ENCODE results near the gene MAL. TPM values are rescaled to one million over a fixed set of nuclear protein-coding genes. Genes with fewer than 3 reads are reported as not detected.

The MAL gene
- total RNA-seq, 6 donors from 2014 or later = 3.7 to 13.0 (median 5.0) TPM; not detected in 1

DNA sequence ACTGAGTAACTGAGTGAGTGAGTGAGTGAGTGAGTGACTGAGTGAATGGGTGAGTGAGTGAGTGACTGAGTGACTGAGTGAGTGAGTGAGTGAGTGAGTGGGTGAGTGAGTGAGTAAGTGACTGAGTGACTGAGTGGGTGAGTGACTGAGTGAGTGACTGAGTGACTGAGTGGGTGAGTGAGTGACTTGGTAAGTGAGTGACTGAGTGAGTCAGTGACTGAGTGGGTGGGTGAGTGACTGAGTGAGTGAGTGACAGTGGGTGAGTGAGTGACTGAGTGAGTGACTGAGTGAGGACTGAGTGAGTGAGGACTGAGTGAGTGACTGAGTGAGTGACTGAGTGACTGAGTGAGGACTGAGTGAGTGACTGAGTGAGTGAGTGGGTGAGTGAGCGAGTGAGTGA, 13.9 kb downstream of the MAL start:
- Histone ChIP-seq H3K27me3 (no peaks in the 10 kb centered on the region), H3K9me3 (no peaks in the 10 kb centered on the region), H3K27ac (no peak overlapping the region), H3K36me3 (no peaks in the 10 kb centered on the region), H3K4me1 (peaks cover 5 to 17% (median 9%) of the 10 kb centered on the region in 4 donors), H3K4me3 (no peak overlapping the region)
- 85 to 96% methylated on average over 1 of the region's 1 CpG for WGBS, 2 donors
- DNase-seq = no peak
- TF ChIP-seq, protein P1, sequence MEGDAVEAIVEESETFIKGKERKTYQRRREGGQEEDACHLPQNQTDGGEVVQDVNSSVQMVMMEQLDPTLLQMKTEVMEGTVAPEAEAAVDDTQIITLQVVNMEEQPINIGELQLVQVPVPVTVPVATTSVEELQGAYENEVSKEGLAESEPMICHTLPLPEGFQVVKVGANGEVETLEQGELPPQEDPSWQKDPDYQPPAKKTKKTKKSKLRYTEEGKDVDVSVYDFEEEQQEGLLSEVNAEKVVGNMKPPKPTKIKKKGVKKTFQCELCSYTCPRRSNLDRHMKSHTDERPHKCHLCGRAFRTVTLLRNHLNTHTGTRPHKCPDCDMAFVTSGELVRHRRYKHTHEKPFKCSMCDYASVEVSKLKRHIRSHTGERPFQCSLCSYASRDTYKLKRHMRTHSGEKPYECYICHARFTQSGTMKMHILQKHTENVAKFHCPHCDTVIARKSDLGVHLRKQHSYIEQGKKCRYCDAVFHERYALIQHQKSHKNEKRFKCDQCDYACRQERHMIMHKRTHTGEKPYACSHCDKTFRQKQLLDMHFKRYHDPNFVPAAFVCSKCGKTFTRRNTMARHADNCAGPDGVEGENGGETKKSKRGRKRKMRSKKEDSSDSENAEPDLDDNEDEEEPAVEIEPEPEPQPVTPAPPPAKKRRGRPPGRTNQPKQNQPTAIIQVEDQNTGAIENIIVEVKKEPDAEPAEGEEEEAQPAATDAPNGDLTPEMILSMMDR (IDR thresholded peaks at IDR 0.05) = no peak
- no peak for TF ChIP-seq POLR2AphosphoS5 (IDR thresholded peaks at IDR 0.05)
- no peak for TF ChIP-seq EP300 (IDR thresholded peaks at IDR 0.05)
- TF ChIP-seq POLR2A (IDR thresholded peaks at IDR 0.05) = no peak
- no peak for ATAC-seq (ENCODE audit: low FRiP score in 2 of 2)

DNA sequence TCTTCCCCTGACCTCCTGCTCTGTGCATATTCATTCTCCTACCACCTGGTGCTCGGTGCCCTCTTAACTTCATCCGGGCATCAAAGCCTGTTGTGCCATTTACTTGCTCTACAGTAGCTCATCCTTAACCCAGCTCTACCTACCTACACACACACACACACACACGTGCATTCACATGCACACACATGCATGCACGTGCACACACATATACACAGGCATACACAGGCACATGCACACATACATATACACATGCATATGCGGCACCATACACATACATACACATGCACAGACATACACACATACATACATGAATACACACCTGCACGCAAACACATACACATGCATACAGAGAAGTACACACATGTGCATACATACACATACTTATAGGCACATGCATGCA, 14.5 kb downstream of the MAL start:
- no peaks in the 10 kb centered on the region for H3K36me3 ChIP-seq
- H3K27ac ChIP-seq = peak overlapping the region in 1 of 4 donors; percentile 5
- H3K4me1 ChIP-seq = peaks cover 5 to 17% (median 9%) of the 10 kb centered on the region in 4 donors
- DNase-seq (no peak), ATAC-seq (ENCODE audit: low FRiP score in 2 of 2) (no peak)
- no peak overlapping the region for H3K4me3 ChIP-seq
- H3K27me3 ChIP-seq = no peaks in the 10 kb centered on the region
- WGBS, 2 donors = 87 to 94% methylated on average over 6 of the region's 6 CpGs
- no peaks in the 10 kb centered on the region for H3K9me3 ChIP-seq
- TF ChIP-seq POLR2AphosphoS5 (IDR thresholded peaks at IDR 0.05) = no peak
- no peak for TF ChIP-seq POLR2A (IDR thresholded peaks at IDR 0.05)
- no peak for TF ChIP-seq EP300 (IDR thresholded peaks at IDR 0.05)
- TF ChIP-seq, protein P1 (IDR thresholded peaks at IDR 0.05) = no peak

DNA sequence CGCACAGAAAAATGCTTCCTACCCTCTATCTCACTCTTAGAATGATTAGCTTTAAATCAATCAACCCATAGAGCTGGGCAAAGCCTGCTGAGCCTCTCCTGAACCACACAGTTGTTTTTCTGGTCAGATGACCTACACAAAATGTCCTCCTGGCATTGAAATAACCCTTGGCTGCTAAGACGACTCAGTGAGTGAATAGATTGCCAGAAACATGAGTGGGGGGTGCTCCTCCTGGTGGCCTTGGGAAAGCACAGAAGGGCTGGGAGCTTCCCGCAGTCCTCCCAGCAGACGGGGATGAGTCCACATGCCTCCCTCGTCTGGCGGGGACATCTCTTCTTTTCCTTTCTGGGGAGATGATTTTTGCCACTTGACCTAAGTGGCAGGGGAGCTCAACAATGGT, 14.9 kb downstream of the MAL start:
- Histone ChIP-seq H3K4me3 (no peak overlapping the region), H3K9me3 (no peaks in the 10 kb centered on the region), H3K27me3 (no peaks in the 10 kb centered on the region), H3K27ac (peak overlapping the region in 1 of 4 donors; percentile 5), H3K36me3 (no peaks in the 10 kb centered on the region), H3K4me1 (peaks cover 5 to 17% (median 9%) of the 10 kb centered on the region in 4 donors)
- DNase-seq = no peak
- no peak for TF ChIP-seq EP300 (IDR thresholded peaks at IDR 0.05)
- TF ChIP-seq POLR2A (IDR thresholded peaks at IDR 0.05) = no peak
- TF ChIP-seq, protein P1 (IDR thresholded peaks at IDR 0.05) = no peak
- TF ChIP-seq POLR2AphosphoS5 (IDR thresholded peaks at IDR 0.05) = no peak
- ATAC-seq (ENCODE audit: low FRiP score in 2 of 2) = no peak
- 67 to 76% methylated on average over 6 of the region's 6 CpGs for WGBS, 2 donors

DNA sequence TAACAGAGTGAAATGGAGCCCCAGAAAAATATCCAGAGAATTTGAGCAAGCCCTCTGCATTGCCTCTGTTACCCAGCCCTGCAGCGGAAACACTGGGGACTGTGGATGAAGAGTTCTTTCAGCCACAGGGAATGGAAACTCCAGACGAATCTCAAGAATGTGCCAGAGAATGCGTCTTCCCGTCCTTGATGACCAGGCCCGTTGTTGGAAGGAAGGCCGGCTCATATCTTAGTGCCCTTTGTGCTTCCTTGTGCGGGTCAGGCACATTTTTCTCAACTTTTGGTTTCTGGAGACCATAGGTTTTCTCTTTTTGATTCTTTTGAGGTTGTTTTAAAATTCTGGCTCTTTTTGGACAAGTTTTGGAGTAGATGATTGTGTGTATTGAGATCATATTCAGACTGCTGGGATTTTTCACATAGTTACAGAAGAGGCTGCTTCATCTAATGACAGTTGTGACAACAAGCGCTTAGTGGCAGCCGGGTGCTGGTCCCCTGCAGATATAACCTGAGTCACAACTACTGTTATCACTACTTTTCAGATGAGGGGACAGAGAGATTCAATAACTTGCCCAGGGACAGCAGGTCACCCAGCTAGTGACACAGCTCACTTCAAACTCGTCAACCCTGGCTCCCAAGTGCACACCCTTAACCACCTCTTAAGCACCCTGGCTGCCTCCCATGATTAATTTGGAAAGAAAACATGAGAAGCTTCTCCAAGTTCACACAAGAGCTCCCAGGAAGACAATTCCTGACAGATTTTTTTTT, 15.7 kb downstream of the MAL start:
- Histone ChIP-seq H3K27ac (peak overlapping the region in 2 of 4 donors; percentile 5 to 43), H3K9me3 (no peaks in the 10 kb centered on the region), H3K4me3 (no peak overlapping the region), H3K27me3 (no peaks in the 10 kb centered on the region), H3K36me3 (no peaks in the 10 kb centered on the region), H3K4me1 (peaks cover 5 to 17% (median 9%) of the 10 kb centered on the region in 4 donors)
- no peak for ATAC-seq (ENCODE audit: low FRiP score in 2 of 2)
- DNase-seq = no peak
- TF ChIP-seq POLR2AphosphoS5 (IDR thresholded peaks at IDR 0.05) (no peak), POLR2A (IDR thresholded peaks at IDR 0.05) (no peak), EP300 (IDR thresholded peaks at IDR 0.05) (no peak)
- TF ChIP-seq, protein P1 (IDR thresholded peaks at IDR 0.05) = no peak
- WGBS, 2 donors = 73 to 80% methylated on average over 10 of the region's 10 CpGs

Data from upper lobe of left lung (tissue), 6 donors.